Measurements from ENCODE around the gene RIGI.
"Not testable (repeated sequence)": the region's sequence is repeated elsewhere in the genome, so short reads cannot be mapped to it uniquely, and the experiment has no call there.

Gene RIGI

DNA sequence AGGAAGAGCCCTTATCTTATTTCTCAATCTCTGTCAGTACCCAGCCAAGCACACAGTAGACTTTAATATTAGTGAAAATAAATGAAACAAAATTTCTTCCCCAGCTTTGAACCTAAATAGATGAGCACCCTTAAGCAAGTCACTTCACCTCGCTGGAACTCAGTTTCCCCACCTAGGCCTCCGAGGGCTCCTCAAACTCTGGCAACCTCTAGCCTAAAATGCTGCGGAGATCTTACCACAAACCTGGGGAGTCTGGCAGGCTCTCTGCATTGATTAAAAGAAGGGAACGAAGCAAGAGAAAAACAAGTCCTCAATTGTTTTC lies 326 bp downstream of the RIGI start:
- DNase-seq, result no peak

DNA sequence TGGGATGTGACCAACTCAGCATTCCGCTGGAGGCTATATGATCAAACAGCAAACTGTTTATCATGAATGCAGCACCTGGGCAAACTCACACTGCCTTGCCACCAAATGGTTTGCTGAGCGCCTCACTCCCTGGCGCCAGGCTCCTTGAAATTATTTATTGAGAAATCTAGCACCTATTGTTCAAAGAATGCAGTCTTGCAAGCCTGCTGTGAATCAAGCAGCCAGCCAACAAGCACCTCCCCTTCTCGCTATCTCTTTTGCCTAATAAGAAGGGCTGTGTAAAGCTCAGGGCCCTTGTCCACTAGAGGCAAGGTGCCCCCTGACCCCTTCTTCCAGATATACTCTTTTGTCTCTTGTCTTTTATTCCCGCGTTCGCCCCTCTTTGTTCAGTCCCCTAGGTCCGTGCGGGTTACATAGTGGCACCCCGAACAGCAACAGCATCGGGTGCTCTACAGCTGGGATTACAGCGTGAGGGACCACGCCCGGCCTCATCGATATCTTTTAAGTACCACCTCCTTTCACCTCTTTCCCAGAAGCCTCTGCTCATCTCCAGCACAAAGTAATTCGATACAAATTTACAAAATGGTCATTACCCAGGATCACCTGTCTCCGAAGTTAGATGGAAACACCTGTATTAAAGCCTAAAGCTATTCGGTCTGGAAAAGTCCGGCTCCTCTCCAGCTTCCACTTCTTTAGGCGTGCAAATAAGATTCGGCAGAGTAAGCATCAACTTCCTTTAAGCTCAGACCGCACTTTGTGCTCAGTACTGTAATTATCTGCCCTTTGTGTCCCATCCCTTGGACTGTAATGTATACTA lies 896 bp downstream of the RIGI start:
- DNase-seq, result peak; percentile 66

DNA sequence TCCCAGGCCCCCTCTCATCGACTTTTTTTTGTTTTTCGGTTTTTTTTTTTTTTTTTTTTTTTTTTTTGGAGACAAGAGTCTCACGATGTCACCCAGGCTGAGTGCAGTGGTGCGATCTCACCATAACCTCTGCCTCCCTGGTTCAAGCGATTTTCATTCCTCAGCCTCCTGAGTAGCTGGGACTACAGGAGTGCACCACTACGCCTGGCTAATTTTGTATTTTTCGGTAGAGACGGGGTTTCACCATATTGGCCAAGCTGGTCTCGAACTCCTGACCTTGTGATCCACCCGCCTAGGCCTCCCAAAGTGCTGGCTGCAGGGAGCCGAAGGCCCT lies 1.5 kb downstream of the RIGI start:
- not testable (repeated sequence) for DNase-seq

DNA sequence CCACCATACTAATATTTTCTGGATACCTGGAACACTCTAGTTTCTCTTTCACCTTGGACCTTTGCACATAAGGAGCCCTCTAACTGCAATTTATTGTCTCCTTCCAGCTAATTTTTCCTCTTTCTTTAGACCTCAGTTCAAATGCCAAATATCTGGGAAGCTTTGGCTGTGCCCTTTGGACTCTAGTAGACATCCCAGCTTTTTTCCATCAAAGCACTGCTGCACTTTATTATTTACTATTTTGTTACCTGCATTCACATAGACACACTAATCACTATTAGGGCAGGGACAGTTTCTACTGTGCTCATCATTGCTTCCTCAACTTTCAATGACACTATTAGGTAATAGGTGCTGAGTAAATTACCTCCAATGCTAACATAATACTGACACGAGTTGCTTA lies 2.1 kb downstream of the RIGI start:
- no peak for DNase-seq

DNA sequence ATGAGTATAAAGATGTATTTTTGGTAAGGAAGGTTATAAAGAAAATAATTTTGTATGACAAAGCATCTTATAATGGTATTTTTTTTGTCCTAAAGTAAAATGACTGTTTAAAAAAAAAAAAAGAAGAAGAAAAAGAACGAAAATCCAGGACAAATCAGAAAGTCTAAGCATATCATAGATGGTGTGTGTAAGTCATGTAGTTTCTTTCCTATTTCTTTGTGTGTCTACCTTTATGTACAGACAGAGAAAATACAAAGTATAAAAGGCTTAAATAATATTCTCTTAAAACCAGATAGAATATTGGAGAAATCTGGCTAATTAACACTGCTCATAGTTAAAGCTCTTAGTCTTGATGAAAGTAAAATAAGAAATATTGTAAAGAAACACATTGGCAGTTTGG lies 7.7 kb downstream of the RIGI start:
- no peak for DNase-seq

DNA sequence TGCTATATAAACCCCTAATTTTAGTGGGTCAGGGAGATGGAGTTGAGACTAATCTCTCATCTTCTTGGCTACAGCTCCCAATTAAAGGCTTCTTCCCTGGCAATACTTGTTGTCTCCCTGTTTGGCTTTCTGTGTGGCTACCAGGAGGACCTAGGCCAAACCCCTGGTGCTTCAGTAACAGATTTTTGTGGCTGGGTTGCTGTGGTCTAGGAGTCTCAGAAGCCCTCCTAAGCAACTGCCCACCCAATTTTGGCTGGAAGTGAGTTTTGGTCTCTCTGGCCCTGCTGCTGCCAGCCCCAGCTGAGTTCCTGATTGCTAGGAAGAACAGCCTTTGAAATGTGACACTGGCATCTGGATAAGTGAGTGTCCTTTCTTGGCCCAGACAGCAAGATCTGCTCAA lies 9.8 kb downstream of the RIGI start:
- no peak for DNase-seq

DNA sequence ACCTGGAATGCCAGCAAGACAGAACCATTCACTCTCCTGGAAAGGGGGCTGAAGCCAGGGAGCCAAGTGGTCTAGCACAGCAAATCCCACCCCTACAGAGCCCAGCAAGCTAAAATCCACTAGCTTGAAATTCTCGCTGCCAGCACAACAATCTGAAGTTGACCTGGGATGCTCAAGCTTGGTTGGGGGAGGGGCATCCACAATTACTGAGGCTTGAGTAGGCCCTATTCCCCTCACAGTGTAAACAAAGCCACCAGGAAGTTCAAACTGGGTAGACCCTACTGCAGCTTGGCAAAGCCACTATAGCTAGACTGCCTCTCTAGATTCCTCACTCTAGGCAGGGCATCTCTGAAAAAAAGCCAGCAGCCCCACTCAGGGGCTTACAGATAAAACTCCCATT lies 17.3 kb downstream of the RIGI start:
- no peak for DNase-seq

DNA sequence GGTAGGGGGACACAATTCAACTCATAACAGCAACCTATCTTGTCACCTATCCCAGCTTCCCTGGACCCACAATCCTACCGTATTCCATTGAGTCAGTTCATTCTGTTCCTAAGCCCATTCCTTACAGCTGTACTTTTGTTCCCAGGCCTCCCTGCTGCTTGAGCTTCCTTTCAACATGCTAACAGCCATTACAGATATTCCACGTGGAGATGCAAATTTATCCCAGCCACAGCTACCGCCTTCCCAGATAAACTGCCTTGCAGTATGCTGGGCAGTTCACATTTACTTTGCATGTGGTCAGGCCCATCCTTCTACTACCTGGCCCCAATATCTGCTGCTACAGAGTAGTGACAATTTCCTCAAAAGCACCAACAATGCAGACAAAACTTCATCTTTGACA lies 23.0 kb downstream of the RIGI start:
- DNase-seq, result no peak

DNA sequence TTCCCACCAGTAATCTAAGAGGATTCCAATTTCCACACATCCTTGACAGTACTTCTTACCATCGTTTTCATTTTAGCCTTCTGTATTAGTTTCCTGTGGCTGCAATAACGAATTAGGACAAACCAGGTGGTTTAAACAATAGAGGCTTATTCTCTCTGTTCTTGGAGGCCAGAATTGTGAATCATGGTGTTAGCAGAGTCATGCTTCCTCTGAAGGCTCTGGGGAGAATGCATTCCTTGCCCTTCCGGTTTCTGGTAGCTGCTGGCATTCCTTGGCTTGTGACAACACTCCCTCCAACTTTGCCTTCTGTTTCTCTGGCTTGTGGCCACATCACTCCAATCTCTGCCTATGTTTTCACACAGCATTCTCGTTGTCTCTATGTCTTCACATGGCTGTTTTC lies 23.5 kb downstream of the RIGI start:
- DNase-seq, result no peak

DNA sequence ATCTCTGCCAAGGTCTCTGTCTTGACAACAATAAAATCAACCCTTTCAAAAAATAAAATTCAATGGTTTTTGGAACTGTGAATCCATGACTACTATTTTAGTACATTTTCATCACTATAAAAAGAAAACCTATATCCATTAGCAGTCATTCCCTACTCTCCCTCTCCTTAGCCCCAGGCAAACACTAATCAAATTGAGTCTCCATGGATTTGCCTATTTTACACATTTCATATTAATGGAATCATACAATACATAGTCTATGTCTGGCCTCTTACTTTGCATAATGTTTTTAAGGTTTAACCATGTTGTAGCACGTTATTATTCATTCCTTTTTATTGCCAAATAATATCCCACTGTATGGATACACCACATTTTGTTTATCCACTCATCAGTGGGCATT lies 24.1 kb downstream of the RIGI start:
- no peak for DNase-seq

DNA sequence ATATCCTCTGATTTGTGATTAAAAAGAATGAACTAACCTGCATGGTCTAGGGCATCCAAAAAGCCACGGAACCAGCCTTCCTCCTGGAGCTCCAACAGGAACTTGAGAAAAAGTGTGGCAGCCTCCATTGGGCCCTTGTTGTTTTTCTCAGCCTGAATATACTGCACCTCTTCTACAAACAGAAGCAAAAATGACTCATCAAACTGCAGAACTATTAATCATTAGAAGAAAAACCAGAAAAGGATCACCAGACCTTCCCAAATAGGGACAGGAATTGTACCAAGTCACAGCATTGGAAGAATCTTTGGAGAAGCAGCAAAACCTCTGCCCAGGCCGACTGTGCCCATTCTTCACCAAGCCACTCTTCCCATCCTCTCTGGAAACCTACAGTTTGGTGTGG lies 25.2 kb downstream of the RIGI start:
- DNase-seq, result no peak

DNA sequence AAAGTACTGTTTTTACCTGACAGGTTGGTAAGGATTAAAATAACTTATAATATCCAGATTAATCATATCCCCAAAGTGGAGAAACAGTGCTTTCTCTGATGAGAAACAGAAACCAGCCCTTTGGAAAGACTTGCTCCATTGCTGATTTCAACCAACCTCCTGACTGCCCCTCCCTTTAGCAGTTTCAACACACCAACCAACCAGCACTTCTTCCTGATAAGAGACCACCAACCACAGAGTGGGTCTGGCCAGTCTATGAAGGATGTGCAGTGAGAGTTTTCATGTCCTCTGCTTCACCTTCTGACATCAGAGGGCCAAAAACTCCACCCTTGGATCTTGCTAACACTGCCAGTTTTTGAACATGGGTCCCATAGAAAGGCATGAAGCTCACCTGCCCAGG lies 28.1 kb downstream of the RIGI start:
- DNase-seq, result no peak

DNA sequence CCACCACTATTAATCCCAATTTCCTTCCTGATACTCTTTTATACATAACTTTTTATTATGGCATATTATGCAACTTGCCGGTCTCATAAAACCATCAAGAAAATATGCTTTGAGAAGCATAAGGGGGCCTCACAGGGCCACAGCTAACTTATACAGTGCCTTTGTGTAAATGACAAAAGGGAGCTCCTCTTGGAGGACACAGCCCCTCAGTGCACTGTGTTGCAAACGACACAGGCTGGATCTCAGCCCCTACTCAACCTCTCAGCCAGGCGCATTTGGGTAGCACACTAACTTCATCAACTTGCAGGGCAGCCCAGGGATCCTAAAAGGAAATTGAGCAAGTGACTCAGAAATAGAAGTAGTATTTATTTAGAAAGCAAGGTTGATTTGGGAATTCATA lies 35.4 kb downstream of the RIGI start:
- no peak for DNase-seq

DNA sequence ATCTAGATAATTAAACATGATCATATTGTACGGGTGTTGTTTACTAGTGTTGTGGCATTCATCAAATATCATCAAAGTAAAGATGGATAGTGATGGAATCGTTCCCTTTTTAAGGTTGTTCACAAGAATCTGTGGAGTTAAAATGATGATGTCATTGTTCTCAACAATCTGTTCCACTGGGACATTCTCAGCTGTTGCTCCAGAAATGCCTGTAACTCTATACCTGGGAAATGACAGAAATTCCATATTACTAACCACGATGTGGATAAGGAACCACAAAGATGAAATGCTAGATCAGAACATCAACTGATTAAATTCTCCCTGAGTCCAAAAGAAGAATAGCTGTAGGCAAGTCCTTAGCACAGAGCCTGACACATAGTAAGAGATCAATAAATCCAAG lies 38.0 kb downstream of the RIGI start:
- DNase-seq, result no peak

DNA sequence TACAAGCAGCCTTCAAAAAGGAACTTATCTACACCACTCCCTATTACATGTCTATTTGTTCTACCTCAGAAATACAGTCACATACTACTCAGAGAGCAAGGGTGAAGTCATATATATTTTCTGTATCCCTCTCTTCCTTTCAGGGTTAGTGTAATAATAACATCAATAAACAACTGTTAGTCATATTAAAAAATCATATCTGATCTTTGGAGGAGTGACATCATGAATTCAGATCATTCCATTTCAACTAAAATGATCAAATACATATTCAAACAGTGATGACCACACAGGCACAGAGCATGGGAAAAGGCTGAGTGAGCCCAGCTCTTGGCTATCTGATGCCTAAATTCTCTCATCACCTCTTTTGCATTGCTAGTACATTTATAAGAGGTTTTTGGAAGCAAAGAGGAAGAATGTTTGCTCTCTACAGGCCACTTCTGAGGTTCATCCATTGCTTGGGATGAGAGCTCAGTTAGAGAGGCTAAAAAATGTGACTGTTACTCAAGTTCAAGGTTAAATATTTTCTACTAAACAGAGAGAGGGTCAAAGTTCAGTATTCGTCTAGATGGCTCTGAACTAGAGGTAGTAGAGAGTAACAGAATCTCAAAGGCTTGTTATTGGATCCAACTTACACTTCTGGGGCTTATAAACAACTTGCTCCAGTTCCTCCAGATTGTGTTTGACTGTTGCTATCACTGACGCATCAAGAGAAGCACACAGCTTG lies 39.0 kb downstream of the RIGI start:
- no peak for DNase-seq

DNA sequence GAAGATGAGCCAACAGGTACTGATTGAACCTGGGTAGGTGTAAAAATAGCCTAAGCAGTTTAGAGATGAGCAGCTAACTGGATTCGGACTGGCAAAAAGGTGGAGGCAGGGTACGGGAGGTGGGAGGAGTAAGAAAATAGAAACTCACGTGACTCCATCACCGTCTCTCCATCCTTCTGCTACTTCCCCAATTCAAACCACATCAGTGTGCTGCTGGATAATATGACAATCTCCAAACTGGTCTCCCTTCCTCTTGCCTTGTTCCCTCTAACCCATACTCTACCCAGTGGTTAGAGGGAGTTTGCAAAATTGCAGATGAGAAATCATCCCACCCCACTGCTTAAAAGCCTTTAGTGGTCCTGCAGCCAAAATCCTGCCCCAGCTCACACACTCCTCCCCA lies 42.7 kb downstream of the RIGI start:
- no peak for DNase-seq
